Stimulated activated CD4-positive, alpha-beta T cell treated with anti-CD3 and anti-CD28 coated beads, Interleukin-12 subunit alpha, Interleukin-12 subunit beta, amount 100 ng/mL, for 24 hours (primary cell): ENCODE results near the gene PMEPA1.
A peak's percentile ranks its signal among the peaks of the same experiment; 100 is the strongest.

ENCODE experiments used
- DNase-seq, 2 experiments: peaks; one replicate each; pipeline ENCODE4 v3.0.0-alpha.2; 2020; ENCODE audit warnings: low read depth in 2 of 2

The PMEPA1 gene

GRCh38 chr20:57711826-57712225, 2.0 kb upstream of the PMEPA1 start:
- DNase-seq = no peak

- DNase-seq = no peak
These were observed 1.5 kb upstream of the PMEPA1 start for GRCh38 chr20:57711311-57711712.

- no peak for DNase-seq
These were observed 1.0 kb upstream of the PMEPA1 start for GRCh38 chr20:57710841-57711240.

- DNase-seq = no peak
These were observed 831 bp downstream of the PMEPA1 start for GRCh38 chr20:57708694-57709673.

- no peak for DNase-seq
These were observed 1.7 kb downstream of the PMEPA1 start for GRCh38 chr20:57707849-57708693.

GRCh38 chr20:57707320-57707719, 2.5 kb downstream of the PMEPA1 start:
- no peak for DNase-seq

- no peak for DNase-seq
These were observed 4.5 kb downstream of the PMEPA1 start for GRCh38 chr20:57705127-57705899.

GRCh38 chr20:57704245-57704644, 5.6 kb downstream of the PMEPA1 start:
- no peak for DNase-seq

- no peak for DNase-seq
These were observed 6.8 kb downstream of the PMEPA1 start for GRCh38 chr20:57703013-57703412.

- no peak for DNase-seq
These were observed 7.3 kb downstream of the PMEPA1 start for GRCh38 chr20:57702521-57702920.

- DNase-seq = no peak
These were observed 7.7 kb downstream of the PMEPA1 start for GRCh38 chr20:57702091-57702490.

GRCh38 chr20:57701651-57702050, 8.2 kb downstream of the PMEPA1 start:
- no peak for DNase-seq

- no peak for DNase-seq
These were observed 8.7 kb downstream of the PMEPA1 start for GRCh38 chr20:57701090-57701489.

- no peak for DNase-seq
These were observed 10.4 kb downstream of the PMEPA1 start for GRCh38 chr20:57699395-57699794.

GRCh38 chr20:57698867-57699275, 10.9 kb downstream of the PMEPA1 start:
- DNase-seq = no peak

GRCh38 chr20:57698116-57698866, 11.5 kb downstream of the PMEPA1 start:
- DNase-seq = peak; percentile 46 to 59

- DNase-seq = no peak
These were observed 12.3 kb downstream of the PMEPA1 start for GRCh38 chr20:57697543-57697942.

GRCh38 chr20:57696401-57696961, 13.3 kb downstream of the PMEPA1 start:
- DNase-seq = no peak

GRCh38 chr20:57695940-57696339, 13.9 kb downstream of the PMEPA1 start:
- no peak for DNase-seq

- no peak for DNase-seq
These were observed 14.8 kb downstream of the PMEPA1 start for GRCh38 chr20:57695012-57695411.

GRCh38 chr20:57694481-57694880, 15.3 kb downstream of the PMEPA1 start:
- DNase-seq = no peak
